OCI-LY3 (cell line): Measurements from ENCODE around the gene ATP4A.
"Not testable (repeated sequence)": the region's sequence is repeated elsewhere in the genome, so short reads cannot be mapped to it uniquely, and the experiment has no call there.

Experiments
- EZH2phosphoT487 ChIP-seq: fragments of 200-600 bp; shearing (Covaris generic); IDR thresholded peaks from 2 replicates; pipeline ENCODE4 v1.6.1; 2018; ENCODE audit warnings: antibody characterized with exemption, mixed run types, low read depth
- TF ChIP-seq, protein P1 (sequence below): fragments of 200-600, 300-600 bp; sonication (generic); IDR thresholded peaks from 2 replicates; pipeline ENCODE4 v1.5.1; 2014; ENCODE audit warnings: antibody characterized with exemption, low read length, low read depth

DNA sequence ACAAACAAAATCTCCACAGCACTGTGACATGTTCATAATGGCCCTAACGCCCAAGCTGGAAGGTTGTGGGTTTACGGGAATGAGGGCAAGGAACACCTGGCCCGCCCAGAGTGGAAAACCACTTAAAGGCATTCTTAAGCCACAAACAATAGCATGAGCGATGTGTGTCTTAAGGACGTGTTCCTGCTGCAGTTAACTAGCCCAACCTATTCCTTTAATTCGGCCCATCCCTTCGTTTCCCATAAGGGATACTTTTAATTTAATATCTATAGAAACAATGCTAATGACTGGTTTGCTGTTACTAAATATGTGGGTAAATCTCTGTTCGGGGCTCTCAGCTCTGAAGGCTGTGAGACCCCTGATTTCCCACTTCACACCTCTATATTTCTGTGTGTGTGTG lies 43.7 kb upstream of the ATP4A start:
- TF ChIP-seq, protein P1, sequence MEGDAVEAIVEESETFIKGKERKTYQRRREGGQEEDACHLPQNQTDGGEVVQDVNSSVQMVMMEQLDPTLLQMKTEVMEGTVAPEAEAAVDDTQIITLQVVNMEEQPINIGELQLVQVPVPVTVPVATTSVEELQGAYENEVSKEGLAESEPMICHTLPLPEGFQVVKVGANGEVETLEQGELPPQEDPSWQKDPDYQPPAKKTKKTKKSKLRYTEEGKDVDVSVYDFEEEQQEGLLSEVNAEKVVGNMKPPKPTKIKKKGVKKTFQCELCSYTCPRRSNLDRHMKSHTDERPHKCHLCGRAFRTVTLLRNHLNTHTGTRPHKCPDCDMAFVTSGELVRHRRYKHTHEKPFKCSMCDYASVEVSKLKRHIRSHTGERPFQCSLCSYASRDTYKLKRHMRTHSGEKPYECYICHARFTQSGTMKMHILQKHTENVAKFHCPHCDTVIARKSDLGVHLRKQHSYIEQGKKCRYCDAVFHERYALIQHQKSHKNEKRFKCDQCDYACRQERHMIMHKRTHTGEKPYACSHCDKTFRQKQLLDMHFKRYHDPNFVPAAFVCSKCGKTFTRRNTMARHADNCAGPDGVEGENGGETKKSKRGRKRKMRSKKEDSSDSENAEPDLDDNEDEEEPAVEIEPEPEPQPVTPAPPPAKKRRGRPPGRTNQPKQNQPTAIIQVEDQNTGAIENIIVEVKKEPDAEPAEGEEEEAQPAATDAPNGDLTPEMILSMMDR, result not testable (repeated sequence)
- not testable (repeated sequence) for TF ChIP-seq EZH2phosphoT487
